HEK293 (cell line): Measurements from ENCODE around the gene CD8A.

ENCODE experiments used
- CTCF ChIA-PET: fragments of 350-600 bp; formaldehyde crosslinking; extraction: SDS; loops from one replicate; lab custom pipeline; 2021; ENCODE audit warnings: antibody characterized with exemption; lab: Yijun Ruan, JAX
- POLR2A ChIA-PET: fragments of 300-600 bp; formaldehyde crosslinking; extraction: SDS; loops from one replicate; lab custom pipeline; 2020; ENCODE audit warnings: antibody characterized with exemption, inconsistent platforms; lab: Yijun Ruan, JAX
- H3K27ac ChIP-seq: fragments of 200-500 bp; sonication (Bioruptor generic); 2 replicates; pipeline ENCODE4 v1.5.1; 2014; ENCODE audit warnings: low read depth, low read length, control low read depth, inconsistent platforms; ENCODE audit errors: extremely low read depth
- H3K36me3 ChIP-seq, 2 experiments: fragments of 200-500 bp in 1 of 2; sonication (Bioruptor generic) in 1 of 2; 1 replicate in 1 of 2; 2 replicates in 1 of 2; pipeline ENCODE4 v1.5.1; 2014 to 2017; ENCODE audit warnings: inconsistent platforms in 2 of 2, low read length in 2 of 2; ENCODE audit not compliant: control insufficient read depth in 2 of 2, insufficient read depth in 1 of 2
- H3K4me1 ChIP-seq: fragments of 200-500 bp; sonication (Bioruptor generic); 2 replicates; pipeline ENCODE4 v1.5.1; 2014; ENCODE audit warnings: mild to moderate bottlenecking, low read length, inconsistent platforms; ENCODE audit not compliant: control insufficient read depth, insufficient read depth
- H3K4me3 ChIP-seq: 2 replicates; pipeline ENCODE4 v1.5.1; 2011; ENCODE audit warnings: low read depth, mild to moderate bottlenecking, control low read depth, low read length, moderate library complexity
- H3K9me3 ChIP-seq: fragments of 200-500 bp; sonication (Bioruptor generic); 2 replicates; pipeline ENCODE4 v1.5.1; 2014; ENCODE audit warnings: low read depth, low read length, inconsistent platforms; ENCODE audit not compliant: control insufficient read depth, insufficient read depth
- BCL11A ChIP-seq: fragments of 450-650 bp; formaldehyde crosslinking; IDR thresholded peaks from 2 replicates; pipeline ENCODE4 v1.5.1; 2016; ENCODE audit warnings: low read depth, missing biosample characterization, missing genetic modification characterization
- FEZF1 ChIP-seq: fragments of 450-650 bp; formaldehyde crosslinking; IDR thresholded peaks from 2 replicates; pipeline ENCODE4 v1.5.1; 2016; ENCODE audit warnings: missing biosample characterization, missing genetic modification characterization
- HOXD13 ChIP-seq: sonication (generic); formaldehyde crosslinking; IDR thresholded peaks from 2 replicates; pipeline ENCODE4 v1.8.0; 2022; ENCODE audit warnings: missing genetic modification reagents, borderline replicate concordance
- KLF7 ChIP-seq: fragments of 450-650 bp; formaldehyde crosslinking; IDR thresholded peaks from 2 replicates; pipeline ENCODE4 v1.5.1; 2016; ENCODE audit warnings: missing biosample characterization, missing genetic modification characterization, borderline replicate concordance
- PATZ1 ChIP-seq: fragments of 450-650 bp; formaldehyde crosslinking; IDR thresholded peaks from 2 replicates; pipeline ENCODE4 v1.5.1; 2016; ENCODE audit warnings: missing biosample characterization, missing genetic modification characterization
- SP3 ChIP-seq: fragments of 450-650 bp; formaldehyde crosslinking; IDR thresholded peaks from 2 replicates; pipeline ENCODE4 v1.5.1; 2016; ENCODE audit warnings: missing biosample characterization, missing genetic modification characterization
- ZBTB17 ChIP-seq: fragments of 450-650 bp; formaldehyde crosslinking; IDR thresholded peaks from 2 replicates; pipeline ENCODE4 v1.5.1; 2016; ENCODE audit warnings: missing biosample characterization, missing genetic modification characterization
- ZEB2 ChIP-seq: fragments of 450-650 bp; formaldehyde crosslinking; IDR thresholded peaks from 2 replicates; pipeline ENCODE4 v1.5.1; 2016; ENCODE audit warnings: missing biosample characterization, missing genetic modification characterization
- ZFHX2 ChIP-seq: fragments of 450-650 bp; formaldehyde crosslinking; conservative IDR thresholded peaks from 2 replicates; pipeline ENCODE4 v1.5.1; 2016; ENCODE audit warnings: missing biosample characterization, missing genetic modification characterization
- ZFP41 ChIP-seq: fragments of 450-650 bp; formaldehyde crosslinking; IDR thresholded peaks from 2 replicates; pipeline ENCODE4 v1.5.1; 2016; ENCODE audit warnings: missing biosample characterization, missing genetic modification characterization, borderline replicate concordance
- ZNF10 ChIP-seq: fragments of 450-650 bp; formaldehyde crosslinking; IDR thresholded peaks from 2 replicates; pipeline ENCODE4 v1.5.1; 2017; ENCODE audit warnings: missing biosample characterization, missing genetic modification characterization
- ZNF138 ChIP-seq: fragments of 450-650 bp; formaldehyde crosslinking; IDR thresholded peaks from 2 replicates; pipeline ENCODE4 v1.5.1; 2016; ENCODE audit warnings: missing biosample characterization, missing genetic modification characterization, borderline replicate concordance
- ZNF174 ChIP-seq: fragments of 450-650 bp; formaldehyde crosslinking; IDR thresholded peaks from 2 replicates; pipeline ENCODE4 v1.5.0; 2017; ENCODE audit warnings: missing biosample characterization, mild to moderate bottlenecking, missing genetic modification characterization
- ZNF18 ChIP-seq: fragments of 450-650 bp; formaldehyde crosslinking; IDR thresholded peaks from 2 replicates; pipeline ENCODE4 v1.5.1; 2016; ENCODE audit warnings: missing biosample characterization, missing genetic modification characterization
- ZNF202 ChIP-seq: fragments of 450-650 bp; formaldehyde crosslinking; IDR thresholded peaks from 2 replicates; pipeline ENCODE4 v1.5.1; 2016; ENCODE audit warnings: missing biosample characterization, missing genetic modification characterization, borderline replicate concordance
- ZNF26 ChIP-seq: fragments of 450-650 bp; formaldehyde crosslinking; IDR thresholded peaks from 2 replicates; pipeline ENCODE4 v1.5.1; 2016; ENCODE audit warnings: missing biosample characterization, missing genetic modification characterization
- ZNF266 ChIP-seq: fragments of 450-650 bp; formaldehyde crosslinking; IDR thresholded peaks from 2 replicates; pipeline ENCODE4 v1.5.1; 2016; ENCODE audit warnings: missing biosample characterization, missing genetic modification characterization, low read depth
- ZNF274 ChIP-seq, 2 experiments: fragments of 200-500 bp in 1 of 2; fragments of 450-650 bp in 1 of 2; sonication (Bioruptor generic) in 1 of 2; formaldehyde crosslinking in 1 of 2; IDR thresholded peaks; 2 replicates each; pipeline versions ENCODE4 v1.5.1 to v1.6.1; 2014 to 2016; ENCODE audit warnings: borderline replicate concordance in 1 of 2, inconsistent platforms in 1 of 2, low read length in 1 of 2, missing biosample characterization in 1 of 2, missing genetic modification characterization in 1 of 2
- ZNF423 ChIP-seq: fragments of 450-650 bp; formaldehyde crosslinking; IDR thresholded peaks from 2 replicates; pipeline ENCODE4 v1.5.1; 2016; ENCODE audit warnings: missing biosample characterization, missing genetic modification characterization
- ZNF529 ChIP-seq: fragments of 450-650 bp; formaldehyde crosslinking; IDR thresholded peaks from 2 replicates; pipeline ENCODE4 v1.5.1; 2017; ENCODE audit warnings: missing genetic modification characterization, missing biosample characterization; ENCODE audit not compliant: insufficient replicate concordance
- ZNF596 ChIP-seq: fragments of 450-650 bp; IDR thresholded peaks from 2 replicates; pipeline ENCODE4 v1.5.0; 2018; ENCODE audit warnings: missing biosample characterization, mild to moderate bottlenecking, missing genetic modification characterization, moderate library complexity
- ZNF610 ChIP-seq: fragments of 450-650 bp; formaldehyde crosslinking; IDR thresholded peaks from 2 replicates; pipeline ENCODE4 v1.5.1; 2016; ENCODE audit warnings: missing biosample characterization, missing genetic modification characterization, borderline replicate concordance
- ZNF623 ChIP-seq: fragments of 450-650 bp; formaldehyde crosslinking; IDR thresholded peaks from 2 replicates; pipeline ENCODE4 v1.5.1; 2016; ENCODE audit warnings: missing biosample characterization, missing genetic modification characterization
- ZNF639 ChIP-seq: fragments of 450-650 bp; formaldehyde crosslinking; IDR thresholded peaks from 2 replicates; pipeline ENCODE4 v1.5.1; 2016; ENCODE audit warnings: missing biosample characterization, missing genetic modification characterization
- ZNF785 ChIP-seq: fragments of 450-650 bp; formaldehyde crosslinking; IDR thresholded peaks from 2 replicates; pipeline ENCODE4 v1.5.1; 2016; ENCODE audit warnings: missing biosample characterization, missing genetic modification characterization
- ZNF791 ChIP-seq: fragments of 450-650 bp; formaldehyde crosslinking; IDR thresholded peaks from 2 replicates; pipeline ENCODE4 v1.5.1; 2016; ENCODE audit warnings: missing biosample characterization, missing genetic modification characterization
- TF ChIP-seq, protein P1 (sequence below): fragments of 450-650 bp; formaldehyde crosslinking; IDR thresholded peaks from 2 replicates; pipeline ENCODE4 v1.5.1; 2017; ENCODE audit warnings: missing biosample characterization, missing genetic modification characterization

CD8A gene

GRCh38 chr2:86772611-86773010 lies 18.1 kb downstream of the CD8A start (continued):
- TF ChIP-seq PATZ1 (no peak), ZNF610 (tag by site-specific recombination) (no peak), ZNF785 (tag by site-specific recombination) (no peak), ZNF639 (tag by site-specific recombination) (no peak), KLF7 (tag by site-specific recombination) (no peak), ZNF266 (tag by site-specific recombination) (no peak), ZNF423 (tag by site-specific recombination) (no peak), BCL11A (tag by site-specific recombination) (no peak), ZNF174 (tag by site-specific recombination) (no peak), ZFHX2 (tag by site-specific recombination) (no peak)
- TF ChIP-seq, protein P1, sequence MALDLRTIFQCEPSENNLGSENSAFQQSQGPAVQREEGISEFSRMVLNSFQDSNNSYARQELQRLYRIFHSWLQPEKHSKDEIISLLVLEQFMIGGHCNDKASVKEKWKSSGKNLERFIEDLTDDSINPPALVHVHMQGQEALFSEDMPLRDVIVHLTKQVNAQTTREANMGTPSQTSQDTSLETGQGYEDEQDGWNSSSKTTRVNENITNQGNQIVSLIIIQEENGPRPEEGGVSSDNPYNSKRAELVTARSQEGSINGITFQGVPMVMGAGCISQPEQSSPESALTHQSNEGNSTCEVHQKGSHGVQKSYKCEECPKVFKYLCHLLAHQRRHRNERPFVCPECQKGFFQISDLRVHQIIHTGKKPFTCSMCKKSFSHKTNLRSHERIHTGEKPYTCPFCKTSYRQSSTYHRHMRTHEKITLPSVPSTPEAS (tag by site-specific recombination) = no peak

GRCh38 chr2:86770816-86771301 lies 19.9 kb downstream of the CD8A start:
- CTCF ChIA-PET = interaction anchor here (0.7 to 2.0 kb wide), 3 partner anchors 8 to 38 kb away, joined by 4 to 5 read pairs (median 4); no protein-coding TSS in a partner anchor
- H3K36me3 ChIP-seq = peaks cover 46 to 72% of the 10 kb centered on the region in 2 experiments
- no peak overlapping the region for H3K27ac ChIP-seq
- TF ChIP-seq ZNF274 (IDR thresholded peaks at IDR 0.05; ENCODE audit: low read length) = no peak
- no peak for TF ChIP-seq ZNF274 (tag by site-specific recombination; IDR thresholded peaks at IDR 0.05; ENCODE audit: borderline replicate concordance)
- no peak for TF ChIP-seq FEZF1 (tag by site-specific recombination)
- TF ChIP-seq ZNF529 (tag by site-specific recombination) = no peak
- H3K4me1 ChIP-seq = no peaks in the 10 kb centered on the region
- H3K9me3 ChIP-seq = no peaks in the 10 kb centered on the region
- POLR2A ChIA-PET = no interaction called here
- no peak overlapping the region for H3K4me3 ChIP-seq

DNA sequence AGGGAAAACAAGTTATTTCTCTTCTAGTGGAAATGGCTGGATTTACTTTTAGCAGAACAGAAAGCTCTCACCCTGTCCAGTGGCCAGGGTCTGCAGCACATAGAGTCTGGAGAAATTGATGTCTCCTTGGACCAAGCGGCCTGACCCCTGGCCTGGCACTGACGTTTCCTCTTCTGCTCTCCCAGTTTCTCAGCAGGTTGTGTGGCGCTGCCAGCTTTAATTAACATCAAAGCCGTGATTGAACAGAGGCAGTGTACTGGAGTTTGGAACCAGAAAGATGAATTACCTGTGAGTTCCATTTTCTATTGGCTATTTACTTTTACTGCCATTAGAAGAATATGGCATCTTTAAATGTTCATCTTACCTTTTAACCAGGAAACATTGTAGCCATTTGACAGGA lies 20.9 kb downstream of the CD8A start:
- ChIA-PET CTCF (interaction anchor here (0.8 to 2.0 kb wide), 3 partner anchors 10 to 374 kb away, joined by 3 to 5 read pairs (median 4); no protein-coding TSS in a partner anchor), POLR2A (no interaction called here)
- Histone ChIP-seq H3K36me3 (peaks cover 45 to 71% of the 10 kb centered on the region in 2 experiments), H3K9me3 (no peaks in the 10 kb centered on the region), H3K4me3 (no peak overlapping the region), H3K27ac (no peak overlapping the region), H3K4me1 (peaks cover 3% of the 10 kb centered on the region; the same call in 1 of the 2 replicates)
- TF ChIP-seq ZNF26 (no peak), ZNF623 (tag by site-specific recombination) (no peak), ZNF202 (no peak), ZNF10 (tag by site-specific recombination) (no peak), SP3 (tag by site-specific recombination) (no peak), ZNF138 (tag by site-specific recombination) (no peak), ZEB2 (tag by site-specific recombination) (no peak), ZNF18 (tag by site-specific recombination) (no peak), HOXD13 (no peak), ZFP41 (tag by site-specific recombination) (no peak), ZNF791 (no peak), ZNF596 (tag by site-specific recombination) (no peak), ZBTB17 (no peak)
